Adrenal gland (tissue), 12 donors: Measurements from ENCODE around the gene FHAD1. TPM values are rescaled to one million over a fixed set of nuclear protein-coding genes. Genes with fewer than 3 reads are reported as not detected.

Source experiments
- DNase-seq, 7 donors: peaks; one replicate each; pipeline ENCODE4 v3.0.0-alpha.2; 2019 to 2020
- H3K27ac ChIP-seq, 5 donors: fragments of 200-600 bp; sonication (generic) in 4 of 5; 1 replicate in 3 of 5; 2 replicates in 2 of 5; pipeline versions ENCODE4 v1.5.1 to v1.8.0; 2016 to 2020; ENCODE audit warnings: mild to moderate bottlenecking in 1 of 5
- H3K27me3 ChIP-seq: fragments of 200-600 bp; 2 replicates; pipeline ENCODE4 v1.8.0; 2021
- H3K36me3 ChIP-seq, 2 donors: fragments of 200-600 bp; replicated peaks in 1 of 2; 1 replicate in 1 of 2; 2 replicates in 1 of 2; pipeline versions ENCODE4 v1.5.1 to v1.8.0; 2018 to 2022
- H3K4me1 ChIP-seq, 2 donors: fragments of 200-600 bp; replicated peaks in 1 of 2; 1 replicate in 1 of 2; 2 replicates in 1 of 2; pipeline versions ENCODE4 v1.5.1 to v1.8.0; 2018 to 2021
- H3K4me3 ChIP-seq, 4 donors: fragments of 200-600 bp; sonication (generic) in 3 of 4; one replicate each; pipeline ENCODE4 v1.5.1; 2016 to 2018
- H3K9me3 ChIP-seq, 3 donors: fragments of 200-600 bp; sonication (generic) in 1 of 3; replicated peaks in 1 of 3; 1 replicate in 2 of 3; 2 replicates in 1 of 3; pipeline versions ENCODE4 v1.5.1 to v1.8.0; 2016 to 2021
- POLR2A ChIP-seq, 2 donors: fragments of 450-650 bp; IDR thresholded peaks; one replicate each; pipeline ENCODE4 v1.6.1; 2017; ENCODE audit warnings: antibody characterized with exemption in 2 of 2, mild to moderate bottlenecking in 2 of 2, moderate library complexity in 1 of 2
- WGBS, 4 donors: extraction: QIAGEN DNeasy Blood & Tissue Kit in 2 of 4; methylation state at CpG; one replicate each; pipeline versions ENCODE4 v1.1.5 to v1.1.7; 2013 to 2017; 5-methylcytosine and 5-hydroxymethylcytosine counted together
- intact Hi-C, 2 donors: fragments of 100-400 bp; cut with DNase I; formaldehyde crosslinking; loops; one replicate each; pipeline versions ENCODE4 v1.14.1 to v1.15.0; 2022 to 2023
- polyA plus RNA-seq, 3 donors: library from polyadenylated mRNA; stranded (reverse); fragments of 200-250 nt in 2 of 3; fragments of 350-450 nt in 1 of 3; fragmentation: Illumina TruSeq in 1 of 3; extraction: RNeasy Lipid Tissue Mini Kit (QIAGEN cat#74804) in 1 of 3; gene quantifications; one replicate each; pipeline ENCODE4 v1.2.3, GENCODE V29; 2013 to 2014
- total RNA-seq, 9 donors: library from RNA; depleted of rRNA in 4 of 9; stranded (reverse); fragments of >200 nt in 4 of 9; fragments of 120-200 nt in 1 of 9; fragmentation: NEBNext Ultra II Directional in 1 of 9; extraction: Animal tissue kit (Norgen Biotek cat#: 25700) in 1 of 9; gene quantifications; one replicate each; pipeline versions ENCODE4 v1.1.0 to v1.2.4, GENCODE V29; 2013 to 2023
- TF ChIP-seq, protein P1 (sequence below), 6 experiments: fragments of 450-650 bp in 4 of 6; fragments of 200-600 bp in 2 of 6; sonication (generic) in 1 of 6; IDR thresholded peaks; 1 replicate in 5 of 6; 2 replicates in 1 of 6; pipeline versions ENCODE4 v1.5.1 to v1.8.0; 2016 to 2021; ENCODE audit warnings: antibody characterized with exemption in 6 of 6, mild to moderate bottlenecking in 2 of 6, moderate library complexity in 1 of 6
- donor health status: healthy with polysubstance abuse.
- donor health status: Bipolar disorder and iron deficiency.
- donor health status: DM: yes; HTN: yes; CAD: no.
- donor health status: DM: no; HTN: no; CAD: no.
- donor health status: DM: no; HTN: no; CAD: no.
- donor health status: DM: yes; HTN: yes; CAD: no.

FHAD1 gene
- total and polyA plus RNA-seq, 12 donors: 0.09 to 1.6 (median 0.57) TPM; not detected in 1

DNA sequence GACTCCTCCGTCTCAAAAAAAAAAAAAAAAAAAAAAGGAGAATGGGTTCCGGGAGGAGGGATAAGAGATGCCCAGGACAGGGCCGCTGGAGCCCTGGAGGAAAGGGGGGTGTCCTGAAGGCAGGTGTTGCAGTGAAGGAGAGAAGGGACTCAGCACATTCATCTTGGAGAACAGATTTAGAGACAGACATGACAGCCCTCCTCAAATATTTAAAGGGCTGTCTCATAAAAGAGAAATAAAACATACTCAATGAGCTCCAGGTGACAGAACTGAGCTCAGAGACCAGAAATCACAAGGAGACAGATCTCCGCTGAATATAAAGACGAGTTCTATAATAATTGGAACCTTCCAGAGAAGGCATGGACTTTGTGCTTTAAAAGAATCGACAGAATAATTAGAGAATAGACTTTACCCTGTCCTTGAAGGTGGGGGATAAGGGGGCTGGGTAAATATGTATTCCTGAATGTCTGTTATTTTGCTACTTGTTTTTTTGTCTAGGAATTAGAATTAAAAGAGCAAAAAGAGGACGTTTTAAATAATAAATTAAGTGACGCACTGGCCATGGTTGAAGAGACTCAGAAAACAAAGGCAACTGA, 110.7 kb downstream of the FHAD1 start:
- DNase-seq: no peak
- no peaks in the 10 kb centered on the region for H3K9me3 ChIP-seq
- 82 to 88% (median 84%) methylated on average over 8 of the region's 8 CpGs for WGBS, 4 donors
- H3K4me3 ChIP-seq: no peak overlapping the region
- H3K27me3 ChIP-seq: no peaks in the 10 kb centered on the region
- H3K4me1 ChIP-seq: peaks cover 0 to 29% of the 10 kb centered on the region in 2 donors
- no peaks in the 10 kb centered on the region for H3K36me3 ChIP-seq
- intact Hi-C loops: no loop called here
- TF ChIP-seq, protein P1, sequence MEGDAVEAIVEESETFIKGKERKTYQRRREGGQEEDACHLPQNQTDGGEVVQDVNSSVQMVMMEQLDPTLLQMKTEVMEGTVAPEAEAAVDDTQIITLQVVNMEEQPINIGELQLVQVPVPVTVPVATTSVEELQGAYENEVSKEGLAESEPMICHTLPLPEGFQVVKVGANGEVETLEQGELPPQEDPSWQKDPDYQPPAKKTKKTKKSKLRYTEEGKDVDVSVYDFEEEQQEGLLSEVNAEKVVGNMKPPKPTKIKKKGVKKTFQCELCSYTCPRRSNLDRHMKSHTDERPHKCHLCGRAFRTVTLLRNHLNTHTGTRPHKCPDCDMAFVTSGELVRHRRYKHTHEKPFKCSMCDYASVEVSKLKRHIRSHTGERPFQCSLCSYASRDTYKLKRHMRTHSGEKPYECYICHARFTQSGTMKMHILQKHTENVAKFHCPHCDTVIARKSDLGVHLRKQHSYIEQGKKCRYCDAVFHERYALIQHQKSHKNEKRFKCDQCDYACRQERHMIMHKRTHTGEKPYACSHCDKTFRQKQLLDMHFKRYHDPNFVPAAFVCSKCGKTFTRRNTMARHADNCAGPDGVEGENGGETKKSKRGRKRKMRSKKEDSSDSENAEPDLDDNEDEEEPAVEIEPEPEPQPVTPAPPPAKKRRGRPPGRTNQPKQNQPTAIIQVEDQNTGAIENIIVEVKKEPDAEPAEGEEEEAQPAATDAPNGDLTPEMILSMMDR (IDR thresholded peaks at IDR 0.05): no peak
- TF ChIP-seq POLR2A (IDR thresholded peaks at IDR 0.05): no peak
- H3K27ac ChIP-seq: no peak overlapping the region

DNA sequence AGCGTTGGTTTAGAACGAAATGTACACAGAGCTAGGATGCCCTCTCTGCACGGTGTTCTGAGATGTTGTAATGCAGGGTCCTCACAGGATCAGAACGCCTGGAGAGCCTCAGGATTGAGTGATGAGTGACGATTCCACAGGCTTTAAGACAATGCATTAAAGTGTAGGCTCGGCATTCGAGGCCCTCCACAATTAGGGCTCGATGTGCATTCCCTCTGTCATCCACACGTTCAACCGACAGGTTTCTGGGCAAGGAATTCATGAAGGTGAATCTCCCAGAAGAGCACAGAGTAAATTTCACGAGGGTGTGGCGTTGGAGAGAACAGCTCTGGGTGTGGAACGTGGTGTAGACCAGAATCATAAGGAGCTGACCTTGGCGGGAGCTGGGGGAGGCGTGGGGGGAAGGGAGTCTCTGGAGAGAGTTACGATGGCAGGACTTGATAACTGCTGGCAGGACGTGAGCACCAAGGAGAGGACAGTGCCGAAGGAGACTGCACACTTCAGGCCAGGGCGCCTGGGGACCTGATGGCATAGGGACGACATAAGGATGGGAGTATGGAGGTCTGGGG, 111.6 kb downstream of the FHAD1 start:
- DNase-seq: no peak
- 73 to 86% (median 81%) methylated on average over 20 of the region's 20 CpGs for WGBS, 4 donors
- no peaks in the 10 kb centered on the region for H3K27me3 ChIP-seq
- no peak overlapping the region for H3K4me3 ChIP-seq
- TF ChIP-seq, protein P1 (IDR thresholded peaks at IDR 0.05): no peak
- no peak for TF ChIP-seq POLR2A (IDR thresholded peaks at IDR 0.05)
- peaks cover 0 to 29% of the 10 kb centered on the region in 2 donors for H3K4me1 ChIP-seq
- no peak overlapping the region for H3K27ac ChIP-seq
- intact Hi-C loops: no loop called here
- H3K9me3 ChIP-seq: no peaks in the 10 kb centered on the region
- H3K36me3 ChIP-seq: no peaks in the 10 kb centered on the region

DNA sequence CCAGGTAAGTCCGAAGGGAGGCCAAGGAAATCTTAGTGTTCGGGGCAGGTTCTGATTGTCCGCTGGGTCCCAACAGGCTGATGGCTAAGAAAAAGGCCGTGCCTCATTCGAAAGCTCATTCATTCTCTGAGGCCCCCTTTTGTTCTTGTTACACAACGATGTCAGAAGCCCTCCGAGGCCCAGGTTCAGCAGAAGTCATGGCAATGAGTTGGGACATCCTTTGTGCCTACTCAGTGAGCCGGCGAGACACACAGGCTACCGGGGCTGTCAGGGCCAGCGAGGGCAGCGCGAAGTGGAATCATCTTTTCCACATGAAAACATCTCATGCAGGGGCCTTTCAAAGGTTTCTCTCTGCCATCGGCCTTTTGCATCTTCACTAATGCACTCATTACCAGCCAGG, 113.7 kb downstream of the FHAD1 start:
- no peaks in the 10 kb centered on the region for H3K9me3 ChIP-seq
- H3K27ac ChIP-seq: no peak overlapping the region
- WGBS, 4 donors: 91 to 96% (median 93%) methylated on average over 10 to 14 of the region's 14 CpGs
- intact Hi-C loops: no loop called here
- peaks cover 0 to 14% of the 10 kb centered on the region in 2 donors for H3K4me1 ChIP-seq
- no peak for DNase-seq
- no peaks in the 10 kb centered on the region for H3K27me3 ChIP-seq
- H3K36me3 ChIP-seq: no peaks in the 10 kb centered on the region
- H3K4me3 ChIP-seq: no peak overlapping the region
- no peak for TF ChIP-seq POLR2A (IDR thresholded peaks at IDR 0.05)
- TF ChIP-seq, protein P1 (IDR thresholded peaks at IDR 0.05): no peak

DNA sequence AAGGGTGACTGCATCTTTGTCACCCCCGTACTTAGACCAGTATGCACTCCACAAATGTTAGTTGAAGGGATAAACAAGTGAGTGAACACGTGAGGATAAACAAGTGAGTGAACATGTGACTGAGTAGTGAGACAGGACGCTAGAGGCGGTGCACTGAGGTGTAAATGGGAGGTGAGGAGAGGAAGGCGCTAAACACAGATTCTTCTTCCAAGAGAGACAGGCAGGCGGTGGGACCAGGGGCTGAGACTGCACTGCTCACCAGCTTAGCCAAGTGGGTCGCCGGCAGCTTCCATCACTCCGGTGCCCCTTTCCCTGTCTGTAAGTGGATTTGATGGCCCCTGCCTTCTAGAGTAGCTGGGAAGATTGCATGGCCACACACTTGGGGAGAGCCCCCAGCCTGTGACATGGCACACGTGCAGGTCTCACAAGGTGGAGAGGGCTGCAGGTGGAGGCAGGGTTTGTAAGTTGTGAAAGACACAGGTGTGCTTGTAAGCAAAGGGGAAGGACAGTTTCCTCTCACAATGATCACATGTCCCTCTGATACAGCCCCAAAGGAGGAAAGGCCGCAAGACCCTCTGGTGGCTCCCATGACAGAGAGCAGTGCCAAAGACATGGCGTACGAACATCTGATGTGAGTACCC, 115.2 kb downstream of the FHAD1 start:
- TF ChIP-seq POLR2A (IDR thresholded peaks at IDR 0.05): no peak
- TF ChIP-seq, protein P1 (IDR thresholded peaks at IDR 0.05): no peak
- no peaks in the 10 kb centered on the region for H3K36me3 ChIP-seq
- DNase-seq: no peak
- intact Hi-C loops: no loop called here
- no peak overlapping the region for H3K4me3 ChIP-seq
- no peaks in the 10 kb centered on the region for H3K4me1 ChIP-seq
- H3K27ac ChIP-seq: no peak overlapping the region
- no peaks in the 10 kb centered on the region for H3K9me3 ChIP-seq
- H3K27me3 ChIP-seq: no peaks in the 10 kb centered on the region
- WGBS, 4 donors: 93 to 99% (median 93%) methylated on average over 13 of the region's 13 CpGs
